Retinal pigment epithelial cell (primary cell): ENCODE results near the gene MRTFB.

ENCODE experiments used
- DNase-seq: peaks from one replicate; pipeline ENCODE4 v3.0.0-alpha.2; 2010; ENCODE audit warnings: low read depth
- H3K4me3 ChIP-seq: 2 replicates; pipeline ENCODE4 v1.5.1; 2011; ENCODE audit warnings: mild to moderate bottlenecking, low read length, control low read depth, moderate library complexity
- CTCF ChIP-seq: conservative IDR thresholded peaks from 2 replicates; pipeline ENCODE4 v1.5.1; 2011; ENCODE audit warnings: low read depth, low read length, control low read depth, inconsistent platforms

Gene MRTFB

GRCh38 chr16:14310519-14310991 is 239.4 kb downstream of the MRTFB start:
- no peak overlapping the region for H3K4me3 ChIP-seq
- no peak for DNase-seq
- no peak for TF ChIP-seq CTCF

GRCh38 chr16:14314116-14314515 is 243.0 kb downstream of the MRTFB start:
- no peak overlapping the region for H3K4me3 ChIP-seq
- DNase-seq: no peak
- TF ChIP-seq CTCF: no peak

GRCh38 chr16:14315683-14316320 is 244.7 kb downstream of the MRTFB start:
- DNase-seq: no peak
- no peak for TF ChIP-seq CTCF
- H3K4me3 ChIP-seq: no peak overlapping the region
